Left lung (tissue), 10 donors: ENCODE data around the gene IRF2. TPM values are rescaled to one million over a fixed set of nuclear protein-coding genes. Genes with fewer than 3 reads are reported as not detected.

Source experiments
- ATAC-seq: fragments of 200-7000 bp; cut with Tn5 transposase; one replicate; pipeline ENCODE4 v1.9.1; 2020; ENCODE audit warnings: moderate library complexity
- DNase-seq, 4 donors: peaks; one replicate each; pipeline ENCODE4 v3.0.0-alpha.2; 2013 to 2020
- H3K27ac ChIP-seq, 2 donors: fragments of 200-600 bp; sonication (generic) in 1 of 2; one replicate each; pipeline versions ENCODE4 v1.5.0 to v1.8.0; 2020 to 2021
- H3K27me3 ChIP-seq, 2 donors: fragments of 200-600 bp; sonication (generic) in 1 of 2; one replicate each; pipeline versions ENCODE4 v1.5.0 to v1.8.0; 2020 to 2021
- H3K36me3 ChIP-seq, 2 donors: fragments of 200-600 bp; sonication (generic) in 1 of 2; one replicate each; pipeline versions ENCODE4 v1.5.0 to v1.8.0; 2020 to 2021
- H3K4me1 ChIP-seq, 2 donors: fragments of 200-600 bp; one replicate each; pipeline ENCODE4 v1.8.0; 2021
- H3K4me3 ChIP-seq, 2 donors: fragments of 200-600 bp; sonication (generic) in 1 of 2; one replicate each; pipeline versions ENCODE4 v1.5.0 to v1.8.0; 2020 to 2021; ENCODE audit warnings: mild to moderate bottlenecking in 1 of 2
- H3K9me3 ChIP-seq, 2 donors: fragments of 200-600 bp; sonication (generic) in 1 of 2; one replicate each; pipeline versions ENCODE4 v1.5.0 to v1.8.0; 2020 to 2021
- intact Hi-C, 2 donors: fragments of 100-400 bp; cut with DNase I; formaldehyde crosslinking; loops; one replicate each; pipeline versions ENCODE4 v1.11.2 to v1.14.2; 2022
- polyA plus RNA-seq, 6 donors: library from polyadenylated mRNA; unstranded; fragments of 120-200 nt; gene quantifications; one replicate each; pipeline ENCODE4 v1.2.1, GENCODE V29; 2013; ENCODE audit not compliant: insufficient read length in 6 of 6
- total RNA-seq, 2 donors: library from RNA; stranded (reverse); fragmentation: NEBNext Ultra II Directional; extraction: Animal tissue kit (Norgen Biotek cat#: 25700); gene quantifications; one replicate each; pipeline ENCODE4 v1.2.1, GENCODE V29; 2021
- TF ChIP-seq, protein P1 (sequence below), 2 donors: fragments of 200-600 bp; sonication (generic) in 1 of 2; IDR thresholded peaks; one replicate each; pipeline versions ENCODE4 v1.5.0 to v1.8.0; 2021; ENCODE audit warnings: antibody characterized with exemption in 2 of 2
- donor health status: DM: no; HTN: yes; CAD: no.
- donor health status: DM: no; HTN: no; CAD: no.

The IRF2 gene
- total and polyA plus RNA-seq, 8 donors: 32.8 to 50.2 (median 47.0) TPM

DNA sequence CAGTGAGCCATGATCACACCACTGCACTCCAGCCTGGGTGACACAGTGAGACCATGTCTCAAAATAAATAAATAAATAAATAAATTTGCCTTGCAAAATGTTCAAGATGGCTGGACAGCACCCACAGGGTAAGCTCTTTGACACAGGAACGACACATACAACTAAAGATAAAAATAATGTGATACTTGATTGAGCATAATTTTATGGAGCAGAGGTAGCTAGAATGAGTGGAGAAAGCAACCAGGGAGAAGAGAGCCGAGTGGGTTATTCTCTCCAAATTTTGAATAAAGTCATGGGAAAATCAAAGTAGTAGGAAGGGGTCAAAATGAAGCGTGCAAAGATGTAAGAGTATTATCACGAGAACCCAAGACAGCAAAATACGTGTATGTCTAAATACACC lies 121.5 kb downstream of the IRF2 start:
- Histone ChIP-seq H3K36me3 (no peaks in the 10 kb centered on the region), H3K27me3 (no peaks in the 10 kb centered on the region)

DNA sequence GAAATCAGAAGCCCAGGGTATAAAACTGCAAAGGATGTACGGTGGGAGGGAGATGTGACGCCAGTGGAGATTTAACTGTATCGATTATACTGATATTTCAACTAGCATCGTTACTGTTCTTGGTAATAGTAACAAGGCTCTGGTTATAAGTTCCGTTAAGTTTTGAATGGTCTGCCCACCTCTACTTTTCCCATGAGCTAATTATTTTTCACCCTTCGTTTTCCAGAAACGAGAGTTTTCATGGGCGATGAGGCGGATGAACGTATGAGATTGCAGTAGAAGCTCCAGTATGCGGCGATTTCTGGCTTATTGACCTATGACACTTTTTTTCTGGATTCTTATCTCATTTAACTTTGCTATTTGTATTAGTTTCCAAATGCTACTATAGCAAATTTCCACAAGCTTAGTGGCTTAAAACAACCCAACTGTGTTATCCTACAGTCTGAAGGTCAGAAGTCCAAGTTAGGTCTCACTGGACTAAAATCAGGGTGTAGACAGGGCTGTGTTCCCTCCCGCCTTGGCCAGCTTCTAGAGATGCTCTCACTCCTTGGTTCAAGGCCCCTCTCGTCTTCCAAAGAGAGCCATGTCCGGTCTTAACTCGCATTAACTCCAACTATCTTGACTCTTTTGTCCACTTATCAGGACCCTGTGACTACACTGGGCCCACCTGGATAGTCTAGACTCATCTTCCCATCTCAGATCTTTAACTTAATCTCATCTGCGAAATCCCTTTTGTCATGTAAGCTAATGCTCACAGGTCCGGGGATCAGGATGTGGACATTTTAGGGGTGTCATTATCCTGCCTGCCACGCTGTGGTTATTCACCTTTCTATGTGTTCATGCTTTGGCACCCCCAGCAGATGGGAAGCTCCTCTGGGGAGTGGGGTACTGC lies 122.5 kb downstream of the IRF2 start:
- Histone ChIP-seq H3K4me1 (peaks cover 15 to 72% of the 10 kb centered on the region in 2 donors), H3K36me3 (no peaks in the 10 kb centered on the region), H3K27ac (no peak overlapping the region), H3K9me3 (no peaks in the 10 kb centered on the region), H3K4me3 (no peak overlapping the region), H3K27me3 (no peaks in the 10 kb centered on the region)
- TF ChIP-seq, protein P1, sequence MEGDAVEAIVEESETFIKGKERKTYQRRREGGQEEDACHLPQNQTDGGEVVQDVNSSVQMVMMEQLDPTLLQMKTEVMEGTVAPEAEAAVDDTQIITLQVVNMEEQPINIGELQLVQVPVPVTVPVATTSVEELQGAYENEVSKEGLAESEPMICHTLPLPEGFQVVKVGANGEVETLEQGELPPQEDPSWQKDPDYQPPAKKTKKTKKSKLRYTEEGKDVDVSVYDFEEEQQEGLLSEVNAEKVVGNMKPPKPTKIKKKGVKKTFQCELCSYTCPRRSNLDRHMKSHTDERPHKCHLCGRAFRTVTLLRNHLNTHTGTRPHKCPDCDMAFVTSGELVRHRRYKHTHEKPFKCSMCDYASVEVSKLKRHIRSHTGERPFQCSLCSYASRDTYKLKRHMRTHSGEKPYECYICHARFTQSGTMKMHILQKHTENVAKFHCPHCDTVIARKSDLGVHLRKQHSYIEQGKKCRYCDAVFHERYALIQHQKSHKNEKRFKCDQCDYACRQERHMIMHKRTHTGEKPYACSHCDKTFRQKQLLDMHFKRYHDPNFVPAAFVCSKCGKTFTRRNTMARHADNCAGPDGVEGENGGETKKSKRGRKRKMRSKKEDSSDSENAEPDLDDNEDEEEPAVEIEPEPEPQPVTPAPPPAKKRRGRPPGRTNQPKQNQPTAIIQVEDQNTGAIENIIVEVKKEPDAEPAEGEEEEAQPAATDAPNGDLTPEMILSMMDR (IDR thresholded peaks at IDR 0.05): no peak
- ATAC-seq (no peak), DNase-seq (no peak)
- intact Hi-C loops: no loop called here

More for the DNA sequence above, 121.5 kb downstream of the IRF2 start:
- no peak for ATAC-seq
- H3K27ac ChIP-seq: no peak overlapping the region
- no peak overlapping the region for H3K4me3 ChIP-seq
- peaks cover 11 to 72% of the 10 kb centered on the region in 2 donors for H3K4me1 ChIP-seq
- DNase-seq: no peak
- intact Hi-C loops: no loop called here
- H3K9me3 ChIP-seq: no peaks in the 10 kb centered on the region
- TF ChIP-seq, protein P1 (IDR thresholded peaks at IDR 0.05): no peak

DNA sequence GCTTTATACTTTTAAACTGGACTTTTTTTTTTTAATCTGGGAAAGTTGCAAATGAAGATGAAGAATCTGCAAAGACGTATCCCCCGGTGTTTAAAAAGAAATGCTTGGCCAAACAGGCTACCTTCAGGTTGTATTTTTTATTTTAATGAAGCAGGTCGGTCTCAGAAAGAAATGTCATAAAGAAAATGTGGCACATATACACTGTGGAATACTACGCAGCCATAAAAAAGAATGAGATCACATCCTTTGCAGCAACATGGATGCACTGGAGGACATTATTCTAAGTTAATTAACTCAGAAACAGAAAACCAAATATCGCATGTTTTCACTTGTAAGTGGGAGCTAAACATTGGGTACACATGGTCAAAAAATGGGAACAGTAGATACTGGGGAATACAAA lies 123.4 kb downstream of the IRF2 start:
- TF ChIP-seq, protein P1 (IDR thresholded peaks at IDR 0.05): no peak
- Histone ChIP-seq H3K9me3 (no peaks in the 10 kb centered on the region), H3K4me3 (no peak overlapping the region), H3K4me1 (peaks cover 15 to 72% of the 10 kb centered on the region in 2 donors), H3K36me3 (no peaks in the 10 kb centered on the region), H3K27me3 (no peaks in the 10 kb centered on the region), H3K27ac (no peak overlapping the region)
- ATAC-seq (no peak), DNase-seq (no peak)
- intact Hi-C loops: no loop called here

DNA sequence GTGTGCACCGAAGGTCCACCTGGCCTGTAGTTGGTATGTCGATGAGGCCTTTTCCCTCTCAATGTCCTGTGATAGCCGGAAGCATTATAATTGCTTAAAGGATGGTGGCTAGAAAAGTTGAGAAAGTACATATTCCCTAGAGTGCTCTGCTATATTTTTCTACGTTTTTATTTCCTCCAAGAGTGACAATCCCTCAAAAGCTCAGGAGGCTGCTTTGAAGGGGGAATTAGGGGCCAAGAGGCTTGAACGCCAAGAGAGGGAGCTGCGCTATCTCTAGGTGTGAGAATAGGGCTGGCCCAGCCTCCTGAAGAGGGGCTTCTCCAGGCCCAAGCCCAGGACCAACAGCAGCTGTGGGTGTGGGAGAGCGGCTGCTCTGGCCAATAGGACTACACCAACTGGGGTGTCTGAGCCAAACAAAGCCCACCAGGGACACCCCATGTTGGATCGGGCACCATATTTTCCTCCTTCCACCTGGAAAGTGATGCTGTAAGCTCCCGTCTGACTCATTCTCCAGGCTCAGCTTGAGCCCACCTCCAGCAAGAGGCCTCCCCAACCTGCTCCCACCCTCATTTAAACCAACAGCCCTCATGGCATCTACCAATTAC lies 124.0 kb downstream of the IRF2 start:
- peak overlapping the region in 1 of 2 donors; percentile 99 for H3K27ac ChIP-seq
- H3K4me3 ChIP-seq: no peak overlapping the region
- DNase-seq: no peak
- no peaks in the 10 kb centered on the region for H3K27me3 ChIP-seq
- TF ChIP-seq, protein P1 (IDR thresholded peaks at IDR 0.05): no peak
- intact Hi-C loops: no loop called here
- H3K4me1 ChIP-seq: peaks cover 16 to 72% of the 10 kb centered on the region in 2 donors
- no peaks in the 10 kb centered on the region for H3K9me3 ChIP-seq
- no peak for ATAC-seq
- H3K36me3 ChIP-seq: no peaks in the 10 kb centered on the region
